Medulla oblongata (tissue), 1 donor: ENCODE data around the gene DEUP1.
A peak's percentile ranks its signal among the peaks of the same experiment; 100 is the strongest.
"Not testable (repeated sequence)": the region's sequence is repeated elsewhere in the genome, so short reads cannot be mapped to it uniquely, and the experiment has no call there.

Experiments used
- DNase-seq: peaks from one replicate; pipeline ENCODE4 v3.0.0-alpha.2; 2015; ENCODE audit errors: extremely low spot score

Gene DEUP1

GRCh38 chr11:93330446-93330984 lies at the start of gene DEUP1:
Gene DEUP1 (plus strand): TSS chr11:93330742. CDS start chr11:93332260, 1,518 bp downstream.
- DNase-seq: peak; percentile 26

GRCh38 chr11:93285430-93285829 lies 45.1 kb upstream of the DEUP1 start:
- DNase-seq: no peak

GRCh38 chr11:93287434-93287833 lies 43.1 kb upstream of the DEUP1 start:
- no peak for DNase-seq

DNA sequence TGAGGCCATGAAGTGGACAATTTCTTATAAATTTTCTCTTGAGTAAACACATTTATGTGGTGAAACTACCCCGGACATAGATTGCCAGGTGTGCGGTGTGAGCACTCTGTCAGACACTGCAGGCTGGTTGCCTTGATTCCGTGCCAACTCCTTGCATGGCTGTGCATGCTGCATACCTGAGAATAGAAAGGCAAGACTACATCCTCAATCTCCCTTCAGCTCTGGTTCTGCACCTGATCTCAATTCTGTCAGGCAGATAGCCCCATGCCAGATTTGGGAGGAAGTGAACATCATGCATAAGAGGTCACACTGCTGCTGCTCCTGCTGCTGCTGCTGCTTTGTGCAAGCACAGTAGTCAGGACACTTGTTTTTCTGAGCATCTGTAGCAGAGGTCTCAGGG lies 42.5 kb upstream of the DEUP1 start:
- no peak for DNase-seq

GRCh38 chr11:93288767-93289166 lies 41.8 kb upstream of the DEUP1 start:
- no peak for DNase-seq

GRCh38 chr11:93289782-93290463 lies 40.6 kb upstream of the DEUP1 start:
- DNase-seq: no peak

GRCh38 chr11:93291110-93291509 lies 39.4 kb upstream of the DEUP1 start:
- DNase-seq: no peak

DNA sequence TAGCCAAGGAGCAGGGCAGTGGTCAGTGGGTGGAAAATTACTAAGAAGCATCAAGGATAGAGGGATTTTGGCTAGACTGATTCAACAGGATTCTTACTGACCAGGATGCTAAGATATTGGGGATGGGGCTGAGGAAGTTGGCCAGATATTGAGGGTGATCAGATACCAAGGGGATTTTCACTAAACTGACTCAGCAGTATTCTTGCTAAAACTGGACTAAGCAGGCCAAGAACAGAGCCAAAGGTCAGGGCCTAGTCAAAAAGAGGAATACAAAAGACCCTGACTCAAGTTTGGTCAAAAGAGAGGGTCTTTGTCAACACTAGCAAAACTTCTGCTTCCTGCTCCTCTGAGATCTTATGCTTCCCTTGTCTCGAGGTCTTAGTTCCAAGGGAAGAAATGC lies 38.6 kb upstream of the DEUP1 start:
- no peak for DNase-seq

DNA sequence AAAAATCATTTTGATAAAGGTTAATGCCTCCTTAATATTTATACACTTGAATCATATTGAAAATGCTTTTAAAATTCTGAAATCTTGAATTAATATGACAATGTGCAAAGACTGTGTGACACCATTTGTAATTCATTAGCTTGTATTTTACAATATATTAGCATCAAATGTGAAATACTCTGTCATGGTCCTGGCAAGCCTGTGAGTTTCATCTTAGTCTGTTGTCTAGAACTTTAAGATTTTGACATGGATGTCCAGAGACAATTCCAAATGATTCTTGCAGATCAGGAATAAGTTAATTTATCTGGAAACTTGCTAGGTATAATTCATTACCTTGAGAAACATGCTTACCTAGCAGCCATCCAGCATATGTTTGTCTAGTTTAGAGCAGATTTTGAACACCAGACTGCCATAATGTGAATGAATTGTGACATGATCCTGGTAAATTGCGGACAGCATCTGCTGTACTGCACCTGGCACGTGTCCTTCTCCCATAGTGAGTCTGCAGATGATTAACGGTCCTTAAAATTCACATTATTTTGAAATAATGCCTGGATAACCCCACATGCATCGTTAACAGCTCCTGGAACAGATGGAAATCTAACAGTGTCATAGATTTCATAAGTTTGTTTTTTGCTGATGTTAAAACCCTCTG lies 34.5 kb upstream of the DEUP1 start:
- DNase-seq: no peak

DNA sequence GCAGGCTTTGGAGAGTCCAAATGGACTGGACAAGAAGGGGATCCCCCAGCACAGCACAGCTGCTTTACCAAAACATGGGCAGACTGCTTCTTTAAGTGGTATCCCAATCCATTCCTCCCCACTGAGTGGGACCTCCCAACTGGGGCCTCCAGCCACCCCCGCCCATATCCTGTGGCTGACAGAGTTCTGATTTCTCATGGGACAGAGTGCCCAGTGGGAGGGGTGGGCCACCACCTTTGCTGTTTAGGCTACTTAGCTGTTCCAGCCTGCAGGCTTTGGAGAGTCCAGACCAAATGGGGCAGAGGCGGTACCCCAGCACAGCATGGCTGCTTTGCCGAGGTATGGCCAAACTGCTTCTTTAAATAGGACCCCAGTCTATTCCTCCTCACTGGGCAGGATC lies 26.9 kb upstream of the DEUP1 start:
- no peak for DNase-seq

DNA sequence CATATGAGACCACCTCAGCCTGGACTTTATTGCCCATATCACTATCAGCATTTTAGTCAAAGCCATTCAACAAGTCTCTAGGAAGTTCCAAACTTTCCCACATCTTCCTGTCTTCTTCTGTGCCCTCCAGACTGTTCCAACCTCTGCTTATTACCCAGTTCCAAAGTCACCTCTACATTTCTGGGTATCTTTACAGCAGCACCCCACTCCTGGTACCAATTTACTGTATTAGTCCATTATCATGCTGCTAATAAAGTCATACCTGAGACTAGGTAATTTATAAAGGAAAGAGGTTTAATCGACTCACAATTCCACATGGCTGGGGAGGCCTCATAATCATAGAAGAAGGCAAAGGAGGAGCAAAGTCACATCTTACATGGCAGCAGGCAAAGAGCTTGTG lies 16.1 kb upstream of the DEUP1 start:
- DNase-seq: not testable (repeated sequence)

GRCh38 chr11:93319224-93319839 lies 11.2 kb upstream of the DEUP1 start:
- no peak for DNase-seq

DNA sequence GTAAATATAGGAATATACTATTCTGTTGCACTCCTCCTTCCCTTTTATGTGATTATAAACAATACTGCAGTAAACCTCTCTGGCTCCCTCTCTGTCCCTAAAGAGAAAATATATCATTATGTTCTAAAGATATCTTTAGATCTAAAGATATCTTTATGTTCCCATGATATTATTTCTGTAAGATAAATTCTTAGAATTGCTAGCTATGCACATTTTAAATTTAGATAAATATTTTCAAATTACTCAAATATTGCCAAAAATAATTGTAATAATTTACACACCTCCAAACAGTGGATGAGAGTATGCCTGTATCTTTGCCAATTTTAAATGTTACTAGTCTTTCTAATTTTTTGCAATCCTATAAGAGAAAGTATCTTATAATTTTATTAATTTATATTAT lies 10.3 kb upstream of the DEUP1 start:
- DNase-seq: no peak

DNA sequence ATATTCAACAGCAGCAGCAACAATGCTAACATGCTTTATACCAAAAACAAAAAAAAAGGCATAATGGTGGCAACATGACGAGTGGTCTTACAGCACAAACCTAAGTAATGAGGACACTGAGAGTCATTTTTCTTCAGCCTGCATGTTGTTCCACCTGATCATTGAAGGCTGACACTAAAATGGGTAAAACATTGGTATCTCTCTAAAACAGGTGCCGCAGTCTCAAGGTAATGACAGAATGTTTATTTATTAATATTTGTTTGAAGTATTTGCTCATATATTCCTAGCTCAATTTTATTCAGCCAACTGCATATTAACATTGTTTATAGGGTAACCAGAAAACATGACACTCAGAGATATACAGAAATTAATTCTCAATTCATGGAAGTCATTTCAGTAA lies 8.3 kb upstream of the DEUP1 start:
- DNase-seq: no peak

- DNase-seq: no peak
Observed at GRCh38 chr11:93323747-93324146, 6.8 kb upstream of the DEUP1 start.

DNA sequence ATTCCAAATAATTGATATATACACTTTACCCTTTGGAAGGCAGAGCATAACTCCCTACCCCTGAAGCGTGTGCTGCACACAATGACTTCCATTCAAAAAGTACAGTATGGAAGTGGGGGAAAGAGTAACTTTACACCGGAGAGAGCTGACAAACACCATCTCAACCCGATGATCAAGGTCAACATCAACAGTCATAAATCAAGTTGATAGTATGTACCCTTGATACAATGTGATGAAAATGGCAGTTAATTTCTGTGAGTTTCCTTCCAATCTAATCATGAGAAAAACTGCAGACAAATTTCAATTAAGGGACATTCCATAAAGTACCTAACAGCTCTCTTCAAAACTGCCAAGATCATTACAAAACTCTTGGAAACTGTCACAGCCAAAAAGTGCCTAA lies 6.0 kb upstream of the DEUP1 start:
- no peak for DNase-seq

- DNase-seq: no peak
Observed at GRCh38 chr11:93326681-93327080, 3.9 kb upstream of the DEUP1 start.

DNA sequence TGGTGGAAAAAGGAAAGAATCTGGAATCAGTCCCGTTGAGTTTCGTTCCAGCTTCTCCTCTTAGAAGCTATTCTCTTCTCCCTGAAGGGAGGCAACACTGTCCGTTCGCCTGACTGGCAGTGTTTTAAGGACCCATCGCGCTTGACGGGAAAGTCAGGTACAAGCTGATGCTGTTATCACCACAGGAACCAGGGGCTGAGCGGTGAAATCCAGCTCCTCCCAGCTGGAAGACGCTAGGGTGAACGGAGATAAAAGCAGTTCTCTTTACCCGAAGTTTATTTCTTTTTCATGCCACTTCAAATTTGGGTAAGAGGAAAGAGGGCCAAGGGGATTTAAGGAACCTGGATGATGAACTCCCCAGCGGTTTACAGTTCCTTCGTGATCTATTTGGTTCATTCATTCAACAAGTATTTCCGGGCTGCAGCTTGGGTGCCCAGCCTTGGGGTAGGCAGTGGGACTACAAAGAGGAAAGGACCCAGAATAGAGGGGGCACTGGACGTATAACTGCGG lies 551 bp upstream of the DEUP1 start:
- DNase-seq: peak; percentile 5

GRCh38 chr11:93340223-93340622 lies 9.7 kb downstream of the DEUP1 start:
- DNase-seq: no peak

- no peak for DNase-seq
Observed at GRCh38 chr11:93344855-93345333, 14.4 kb downstream of the DEUP1 start.

- no peak for DNase-seq
Observed at GRCh38 chr11:93348930-93349329, 18.4 kb downstream of the DEUP1 start.

DNA sequence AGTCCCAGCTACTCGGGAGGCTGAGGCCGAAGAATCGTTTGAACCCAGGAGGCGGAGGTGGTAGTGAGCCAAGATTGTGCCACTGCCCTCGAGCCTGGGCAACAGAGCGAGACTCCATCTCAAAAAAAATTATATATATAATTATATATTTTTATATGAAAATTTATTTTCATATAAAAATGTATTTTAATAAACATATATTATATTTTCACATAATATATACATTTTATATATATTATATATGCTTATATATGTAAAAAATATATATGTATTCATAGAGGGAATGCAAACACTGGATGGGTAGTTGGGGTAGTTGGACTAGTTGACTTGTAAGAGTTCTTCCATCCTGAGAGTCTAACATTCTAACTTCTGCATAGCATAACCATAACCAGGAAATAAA lies 20.3 kb downstream of the DEUP1 start:
- no peak for DNase-seq

- DNase-seq: no peak
Observed at GRCh38 chr11:93359396-93359795, 28.9 kb downstream of the DEUP1 start.
